ENCODE data around the gene CFAP69. TPM values are rescaled to one million over a fixed set of nuclear protein-coding genes. Genes with fewer than 3 reads are reported as not detected.

The CFAP69 gene
- total and polyA plus RNA-seq, 4 donors, result 1.8 to 60.0 (median 9.0) TPM

DNA sequence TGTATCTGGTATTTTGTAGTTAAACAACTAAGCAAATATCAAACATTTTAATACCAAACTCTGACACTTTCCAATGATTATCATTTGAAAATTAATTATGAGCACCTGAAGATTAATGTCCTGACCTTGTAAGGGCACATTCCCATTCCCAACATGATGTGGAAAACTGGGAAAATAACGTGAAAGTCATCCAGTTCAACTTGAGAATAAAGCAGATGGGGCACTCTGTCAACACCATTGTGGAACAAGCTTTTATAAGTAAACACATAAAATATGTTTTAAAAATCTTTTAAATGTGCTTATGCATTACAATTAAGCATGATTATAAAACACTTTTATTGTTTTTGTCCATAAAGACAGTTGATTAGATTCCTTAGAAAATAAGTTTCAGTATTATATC, 19.4 kb upstream of the CFAP69 start:
- no peak for DNase-seq
- H3K27ac ChIP-seq (ENCODE audit: low read depth in 1 of 2, low read length in 1 of 2), result no peak overlapping the region
- H3K27me3 ChIP-seq (ENCODE audit: control insufficient read depth in 3 of 3, insufficient read depth in 3 of 3, low read length in 2 of 3), result no peaks in the 10 kb centered on the region
- no peaks in the 10 kb centered on the region for H3K4me1 ChIP-seq (ENCODE audit: control insufficient read depth in 5 of 5, insufficient read depth in 5 of 5, low read length in 5 of 5)
- ATAC-seq (ENCODE audit: insufficient read depth, low FRiP score), result no peak
- H3K9ac ChIP-seq (ENCODE audit: insufficient read depth in 1 of 2, low read length in 2 of 2), result no peak overlapping the region
- no peaks in the 10 kb centered on the region for H3K9me3 ChIP-seq (ENCODE audit: control insufficient read depth in 4 of 4, insufficient read depth in 3 of 4, low read length in 3 of 4)
- peaks cover 0 to 2% (median 0%) of the 10 kb centered on the region in 4 donors for H3K36me3 ChIP-seq (ENCODE audit: control insufficient read depth in 4 of 4, insufficient read depth in 4 of 4, low read length in 4 of 4)
- no peak overlapping the region for H3K4me3 ChIP-seq
- TF ChIP-seq, protein P1, sequence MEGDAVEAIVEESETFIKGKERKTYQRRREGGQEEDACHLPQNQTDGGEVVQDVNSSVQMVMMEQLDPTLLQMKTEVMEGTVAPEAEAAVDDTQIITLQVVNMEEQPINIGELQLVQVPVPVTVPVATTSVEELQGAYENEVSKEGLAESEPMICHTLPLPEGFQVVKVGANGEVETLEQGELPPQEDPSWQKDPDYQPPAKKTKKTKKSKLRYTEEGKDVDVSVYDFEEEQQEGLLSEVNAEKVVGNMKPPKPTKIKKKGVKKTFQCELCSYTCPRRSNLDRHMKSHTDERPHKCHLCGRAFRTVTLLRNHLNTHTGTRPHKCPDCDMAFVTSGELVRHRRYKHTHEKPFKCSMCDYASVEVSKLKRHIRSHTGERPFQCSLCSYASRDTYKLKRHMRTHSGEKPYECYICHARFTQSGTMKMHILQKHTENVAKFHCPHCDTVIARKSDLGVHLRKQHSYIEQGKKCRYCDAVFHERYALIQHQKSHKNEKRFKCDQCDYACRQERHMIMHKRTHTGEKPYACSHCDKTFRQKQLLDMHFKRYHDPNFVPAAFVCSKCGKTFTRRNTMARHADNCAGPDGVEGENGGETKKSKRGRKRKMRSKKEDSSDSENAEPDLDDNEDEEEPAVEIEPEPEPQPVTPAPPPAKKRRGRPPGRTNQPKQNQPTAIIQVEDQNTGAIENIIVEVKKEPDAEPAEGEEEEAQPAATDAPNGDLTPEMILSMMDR (IDR thresholded peaks at IDR 0.05; ENCODE audit: control extremely low read depth, extremely low read depth), result no peak
- WGBS, 2 donors, result 54 to 71% methylated on average over 1 of the region's 1 CpG

GRCh38 chr7:90227259-90227658, 17.7 kb upstream of the CFAP69 start:
- Histone ChIP-seq H3K36me3 (ENCODE audit: control insufficient read depth in 4 of 4, insufficient read depth in 4 of 4, low read length in 4 of 4) (peaks cover 0 to 2% (median 1%) of the 10 kb centered on the region in 4 donors), H3K9me3 (ENCODE audit: control insufficient read depth in 4 of 4, insufficient read depth in 3 of 4, low read length in 3 of 4) (no peaks in the 10 kb centered on the region), H3K9ac (ENCODE audit: insufficient read depth in 1 of 2, low read length in 2 of 2) (no peak overlapping the region), H3K4me3 (no peak overlapping the region), H3K4me1 (ENCODE audit: control insufficient read depth in 5 of 5, insufficient read depth in 5 of 5, low read length in 5 of 5) (no peaks in the 10 kb centered on the region), H3K27me3 (ENCODE audit: control insufficient read depth in 3 of 3, insufficient read depth in 3 of 3, low read length in 2 of 3) (no peaks in the 10 kb centered on the region), H3K27ac (ENCODE audit: low read depth in 1 of 2, low read length in 1 of 2) (no peak overlapping the region)
- WGBS, 2 donors, result 67 to 84% methylated on average over 5 of the region's 5 CpGs
- TF ChIP-seq, protein P1 (IDR thresholded peaks at IDR 0.05; ENCODE audit: control extremely low read depth, extremely low read depth), result no peak
- ATAC-seq (ENCODE audit: insufficient read depth, low FRiP score), result no peak
- DNase-seq, result no peak

DNA sequence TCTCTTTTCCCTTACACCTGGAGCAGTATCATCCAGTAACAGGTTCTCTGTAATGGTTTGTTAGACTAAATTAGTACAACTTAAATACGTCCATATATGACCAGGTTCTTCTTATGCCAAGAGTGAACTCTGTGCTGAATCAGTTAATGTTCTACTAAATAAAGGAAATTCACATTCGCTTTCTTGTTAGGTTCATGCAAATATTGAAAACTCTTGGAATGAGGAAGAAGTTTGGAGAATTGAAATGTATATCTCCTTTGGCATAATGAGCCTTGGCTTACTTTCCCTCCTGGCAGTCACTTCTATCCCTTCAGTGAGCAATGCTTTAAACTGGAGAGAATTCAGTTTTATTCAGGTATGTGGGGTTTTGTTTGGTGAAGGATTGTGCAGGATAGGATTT, 15.3 kb upstream of the CFAP69 start:
- Histone ChIP-seq H3K9me3 (ENCODE audit: control insufficient read depth in 4 of 4, insufficient read depth in 3 of 4, low read length in 3 of 4) (no peaks in the 10 kb centered on the region), H3K27me3 (ENCODE audit: control insufficient read depth in 3 of 3, insufficient read depth in 3 of 3, low read length in 2 of 3) (no peaks in the 10 kb centered on the region), H3K9ac (ENCODE audit: insufficient read depth in 1 of 2, low read length in 2 of 2) (no peak overlapping the region), H3K4me1 (ENCODE audit: control insufficient read depth in 5 of 5, insufficient read depth in 5 of 5, low read length in 5 of 5) (no peaks in the 10 kb centered on the region), H3K27ac (ENCODE audit: low read depth in 1 of 2, low read length in 1 of 2) (no peak overlapping the region), H3K36me3 (ENCODE audit: control insufficient read depth in 4 of 4, insufficient read depth in 4 of 4, low read length in 4 of 4) (peaks cover 0 to 6% (median 1%) of the 10 kb centered on the region in 4 donors), H3K4me3 (no peak overlapping the region)
- DNase-seq, result no peak
- no peak for ATAC-seq (ENCODE audit: insufficient read depth, low FRiP score)
- TF ChIP-seq, protein P1 (IDR thresholded peaks at IDR 0.05; ENCODE audit: control extremely low read depth, extremely low read depth), result no peak
- 69 to 85% methylated on average over 2 of the region's 2 CpGs for WGBS, 2 donors

DNA sequence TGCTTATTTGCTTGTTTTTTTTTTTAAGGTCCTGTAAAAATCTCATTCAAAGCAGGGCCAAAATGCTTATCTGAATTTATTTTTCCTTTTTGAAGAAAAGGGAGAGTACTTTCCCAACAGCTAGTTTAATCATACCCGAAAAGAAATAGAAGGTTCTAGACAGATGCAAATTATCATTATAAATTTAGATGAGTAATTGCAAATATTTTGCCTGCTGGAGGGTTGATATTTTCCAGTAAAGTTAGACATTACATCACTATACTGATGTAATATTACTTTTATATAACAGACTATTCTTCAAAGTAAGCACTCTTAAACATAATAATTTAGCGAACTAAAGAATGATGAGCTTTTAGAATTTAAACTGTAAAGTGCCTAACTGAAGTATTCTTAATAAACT, 14.1 kb upstream of the CFAP69 start:
- Histone ChIP-seq H3K9ac (ENCODE audit: insufficient read depth in 1 of 2, low read length in 2 of 2) (no peak overlapping the region), H3K27ac (ENCODE audit: low read depth in 1 of 2, low read length in 1 of 2) (no peak overlapping the region), H3K4me3 (no peak overlapping the region), H3K4me1 (ENCODE audit: control insufficient read depth in 5 of 5, insufficient read depth in 5 of 5, low read length in 5 of 5) (no peaks in the 10 kb centered on the region), H3K9me3 (ENCODE audit: control insufficient read depth in 4 of 4, insufficient read depth in 3 of 4, low read length in 3 of 4) (no peaks in the 10 kb centered on the region), H3K27me3 (ENCODE audit: control insufficient read depth in 3 of 3, insufficient read depth in 3 of 3, low read length in 2 of 3) (no peaks in the 10 kb centered on the region), H3K36me3 (ENCODE audit: control insufficient read depth in 4 of 4, insufficient read depth in 4 of 4, low read length in 4 of 4) (peaks cover 0 to 6% (median 1%) of the 10 kb centered on the region in 4 donors)
- 87 to 90% methylated on average over 2 of the region's 2 CpGs for WGBS, 2 donors
- ATAC-seq (ENCODE audit: insufficient read depth, low FRiP score), result no peak
- TF ChIP-seq, protein P1 (IDR thresholded peaks at IDR 0.05; ENCODE audit: control extremely low read depth, extremely low read depth), result no peak
- no peak for DNase-seq

Data from lung (tissue), 12 donors.